ENCODE measurements around the gene CLP1.

CLP1 gene

GRCh38 chr11:57641011-57641807 is 16.4 kb upstream of the CLP1 start:
- no peak for DNase-seq

GRCh38 chr11:57643802-57644201 is 13.8 kb upstream of the CLP1 start:
- no peak for DNase-seq

DNA sequence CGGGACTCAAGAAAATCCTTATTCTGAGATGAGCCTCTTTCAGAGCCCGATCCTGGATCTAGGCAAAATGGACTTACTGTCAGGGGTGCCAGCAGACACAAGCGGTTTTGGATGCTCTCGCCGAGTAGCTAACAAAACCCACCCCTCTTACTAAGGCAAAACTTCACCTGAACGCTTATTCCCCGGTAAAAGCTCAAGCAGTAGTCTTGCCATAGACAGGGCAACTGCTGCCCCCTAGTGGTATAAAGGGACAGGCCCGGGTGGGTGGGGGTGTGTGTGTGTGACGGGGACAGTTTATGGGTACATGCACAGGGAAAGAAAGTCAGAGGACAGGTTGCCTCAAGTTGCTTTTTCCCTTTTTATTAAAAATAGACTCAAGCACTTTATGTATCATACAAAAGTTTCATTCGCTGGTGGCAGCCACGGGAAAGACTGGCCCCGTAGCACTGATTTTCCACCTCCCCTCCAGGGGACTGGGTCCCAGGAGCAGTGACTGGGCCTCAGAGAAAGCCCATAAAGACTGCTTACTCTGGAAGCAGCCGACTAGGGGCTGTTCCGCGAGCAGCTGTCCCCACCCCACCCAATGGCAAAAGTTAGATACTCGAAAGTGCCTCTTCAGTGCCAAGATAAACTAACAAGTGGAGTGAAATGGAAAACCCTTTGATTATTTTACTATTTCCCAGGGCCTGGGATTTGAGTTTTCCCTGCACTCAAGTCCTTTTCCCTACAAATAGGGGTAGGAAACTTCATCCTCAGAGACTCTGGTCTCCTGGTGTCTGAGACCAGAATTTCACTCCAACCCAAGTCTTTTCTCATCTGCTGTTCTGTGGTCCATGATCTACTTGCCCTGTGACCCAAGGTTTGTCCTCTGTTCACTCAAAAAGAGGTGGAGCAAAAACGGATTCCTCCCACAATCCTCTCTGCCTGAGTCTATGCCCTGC is 12.5 kb upstream of the CLP1 start:
- peak; percentile 87 for DNase-seq

DNA sequence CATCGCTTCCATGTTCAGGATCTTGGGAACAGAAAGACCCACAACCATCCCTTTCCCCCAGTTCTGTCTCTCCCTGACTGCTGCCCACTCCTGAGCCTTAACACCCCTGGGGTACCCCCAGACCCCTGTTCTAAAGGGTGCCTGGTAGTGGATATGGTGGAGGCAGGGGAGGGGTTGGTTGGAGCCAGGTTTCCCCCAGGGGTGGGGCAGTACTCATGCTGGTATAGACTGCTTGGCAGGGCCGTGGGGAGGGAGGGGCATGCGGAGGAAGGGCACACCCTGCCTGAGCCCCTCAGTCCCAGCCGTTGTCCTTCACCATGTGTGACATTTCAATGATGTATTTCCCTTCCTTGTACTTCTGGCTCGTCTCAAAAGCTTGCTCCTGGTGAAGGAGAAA is 11.9 kb upstream of the CLP1 start:
- DNase-seq: no peak

DNA sequence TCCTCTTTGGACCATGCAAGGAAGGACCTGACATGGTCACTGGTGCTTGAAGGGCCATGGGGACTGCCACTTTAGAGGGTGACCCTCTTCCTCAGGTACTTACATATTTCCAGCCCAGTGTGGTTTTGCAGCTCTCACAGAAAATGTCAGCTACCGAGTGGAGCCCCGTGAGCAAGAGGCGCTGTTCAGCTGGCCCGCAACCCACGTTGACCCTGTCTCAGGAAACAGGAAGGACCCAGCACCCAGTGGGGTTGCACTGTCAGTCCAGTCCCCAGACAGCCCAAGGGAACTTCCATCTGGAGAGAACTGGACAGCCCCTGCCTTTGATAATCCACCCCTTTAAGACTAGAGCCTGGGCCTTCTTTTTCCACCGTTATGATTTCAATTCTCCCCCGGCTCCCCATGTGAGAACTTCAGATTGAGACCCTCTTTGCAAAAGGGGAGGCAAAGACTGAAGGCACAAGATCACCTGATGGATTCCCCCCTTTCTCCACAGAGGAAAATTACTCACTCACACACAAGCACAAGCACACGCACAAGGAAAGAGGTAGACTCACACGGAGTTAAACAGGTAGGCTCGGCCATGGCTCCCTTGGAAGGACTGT is 11.3 kb upstream of the CLP1 start:
- DNase-seq: no peak

- no peak for DNase-seq
Observed at GRCh38 chr11:57646799-57647303, 10.7 kb upstream of the CLP1 start.

GRCh38 chr11:57647372-57647771 is 10.2 kb upstream of the CLP1 start:
- no peak for DNase-seq

DNA sequence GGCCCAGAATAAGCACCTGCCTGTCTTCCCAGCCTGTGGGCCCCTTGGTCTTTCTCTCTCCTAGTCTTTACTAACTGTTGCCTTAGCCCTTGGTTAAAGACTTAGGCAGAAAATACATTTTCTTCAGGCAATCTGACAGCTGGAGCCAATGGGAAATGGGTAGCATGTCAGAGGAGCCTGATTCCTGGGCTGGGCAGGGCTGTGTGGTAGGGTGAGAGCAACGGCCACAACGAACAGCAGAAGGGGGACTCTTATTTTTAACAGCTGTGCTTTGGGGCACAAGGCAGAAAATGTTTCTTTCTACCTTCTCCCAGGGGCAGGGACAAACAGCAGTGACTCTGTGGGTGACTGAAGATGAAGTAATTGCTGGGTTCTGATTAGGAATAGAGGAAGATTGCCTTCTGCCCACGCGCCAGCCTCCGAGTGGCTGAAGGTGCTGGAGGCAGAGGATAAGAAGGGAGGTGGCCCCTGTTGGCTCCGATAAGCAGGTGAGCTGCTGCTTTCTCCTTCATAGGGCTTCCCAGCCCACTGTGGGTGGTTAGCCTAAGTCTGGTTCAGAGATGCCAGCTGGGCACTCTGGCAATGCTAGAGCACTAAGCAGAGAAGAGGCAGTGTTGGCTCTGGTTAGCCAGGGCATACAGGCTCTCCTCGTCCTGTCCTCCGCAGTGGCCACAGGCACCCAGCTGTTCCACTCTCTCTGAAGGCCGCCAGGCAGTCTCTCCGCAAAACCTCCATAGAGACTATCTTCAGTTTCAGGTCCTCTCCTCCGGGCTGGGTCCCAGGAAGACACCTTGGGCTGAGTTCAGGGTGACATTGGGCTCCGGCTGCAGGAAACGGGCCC is 9.4 kb upstream of the CLP1 start:
- DNase-seq: no peak

DNA sequence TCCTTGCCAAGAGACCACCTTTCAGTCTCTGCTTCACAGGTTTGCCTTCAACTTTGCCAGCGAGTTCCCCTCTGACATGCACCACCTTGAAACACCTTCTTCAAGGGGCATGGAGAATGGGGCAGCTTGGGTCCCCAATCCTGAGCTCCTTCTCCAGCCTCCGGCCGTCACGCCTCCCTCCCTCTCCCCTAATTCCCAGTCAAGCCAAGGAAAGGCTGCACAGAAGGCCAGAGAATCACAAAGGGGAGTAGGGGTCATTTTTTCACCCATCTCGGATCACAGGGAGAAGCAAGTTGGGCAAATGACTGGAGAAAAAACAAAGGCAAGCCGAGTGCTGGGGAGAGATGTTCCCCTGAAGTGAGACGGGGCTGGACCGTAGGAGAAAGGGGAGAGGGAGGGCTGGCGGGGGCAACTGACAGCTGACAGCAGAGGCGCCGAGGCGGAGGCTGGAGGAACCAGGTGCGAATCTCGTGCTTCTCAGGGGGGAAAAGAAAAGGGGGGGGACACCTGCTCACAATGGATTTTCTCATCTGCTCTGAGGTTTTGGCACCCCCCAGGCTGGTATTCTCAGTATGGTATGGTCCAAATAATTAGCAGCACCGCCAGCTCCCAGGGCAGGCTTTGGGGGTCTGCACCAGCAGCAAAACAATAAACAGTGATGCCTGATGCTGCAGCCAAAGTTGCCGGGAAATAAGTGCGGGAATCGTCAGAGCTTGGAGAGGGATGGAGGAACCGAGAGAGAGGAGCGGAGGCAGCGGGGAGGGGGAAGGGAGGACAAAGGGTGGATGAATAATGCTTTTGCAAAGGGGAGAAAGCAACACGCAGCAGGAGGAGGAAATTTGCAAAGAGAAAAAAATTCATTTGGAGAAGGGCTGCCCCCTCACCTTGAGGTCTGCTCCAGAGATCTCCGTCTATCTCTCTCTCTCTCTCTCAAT is 8.5 kb upstream of the CLP1 start:
- DNase-seq: peak; percentile 17

GRCh38 chr11:57649826-57650738 is 7.5 kb upstream of the CLP1 start, which contains the start of gene YPEL4:
YPEL4 (minus strand) TSS chr11:57649912; CDS start chr11:57647107, 2,805 bp downstream.
- peak; percentile 69 for DNase-seq

GRCh38 chr11:57650739-57651090 is 6.8 kb upstream of the CLP1 start:
- no peak for DNase-seq

GRCh38 chr11:57651408-57651807 is 6.2 kb upstream of the CLP1 start:
- DNase-seq: no peak

DNA sequence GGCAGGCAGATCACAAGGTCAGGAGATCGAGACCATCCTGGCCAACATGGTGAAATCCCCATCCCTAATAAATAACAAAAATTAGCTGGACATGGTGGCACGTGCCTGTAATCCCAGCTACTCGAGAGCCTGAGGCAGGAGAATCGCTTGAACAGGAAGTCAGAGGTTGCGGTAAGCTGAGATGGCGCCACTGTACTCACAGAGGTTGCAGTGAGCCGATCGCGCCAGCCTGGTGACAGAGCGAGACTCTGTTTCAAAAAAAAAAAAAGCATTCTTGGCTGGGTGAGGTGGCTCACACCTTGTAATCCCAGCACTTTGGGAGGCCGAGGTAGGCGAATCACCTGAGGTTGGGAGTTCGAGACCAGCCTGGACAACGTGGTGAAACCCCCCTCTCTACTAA is 5.3 kb upstream of the CLP1 start:
- DNase-seq: peak; percentile 22

- no peak for DNase-seq
Observed at GRCh38 chr11:57652662-57653061, 4.9 kb upstream of the CLP1 start.

DNA sequence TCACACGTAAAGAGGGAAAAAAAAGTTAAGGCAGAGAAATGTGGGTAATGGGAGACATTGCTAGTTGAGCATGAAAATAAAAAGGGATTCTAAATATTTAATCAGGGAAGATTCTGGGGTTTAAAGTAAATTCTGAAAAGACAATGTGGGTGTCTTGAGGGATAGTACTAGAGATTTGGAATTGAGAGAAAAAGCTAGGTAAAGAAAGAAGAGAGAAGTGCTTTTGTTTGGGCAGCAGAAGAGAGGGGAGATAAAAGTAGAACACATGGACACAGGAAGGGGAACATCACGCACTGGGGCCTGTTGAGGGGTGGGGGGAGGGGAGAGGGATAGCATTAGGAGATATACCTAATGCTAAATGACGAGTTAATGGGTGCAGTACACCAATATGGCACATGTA is 4.4 kb upstream of the CLP1 start:
- DNase-seq: no peak

DNA sequence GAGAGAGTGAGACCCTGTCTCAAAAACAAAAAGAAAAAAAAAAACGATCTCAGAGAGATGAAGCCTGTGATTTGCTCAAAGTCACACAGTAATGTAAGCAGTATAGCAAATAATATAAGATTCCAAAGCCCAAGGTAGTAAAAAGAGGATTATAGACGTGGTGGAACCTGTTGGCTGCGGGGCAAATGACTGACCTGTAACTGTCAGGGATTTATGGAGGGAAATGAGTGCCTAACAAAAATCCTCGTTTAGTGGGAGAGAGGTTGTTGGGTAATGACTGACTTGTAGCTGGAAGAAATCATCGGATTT is 723 bp upstream of the CLP1 start:
- DNase-seq: no peak

- no peak for DNase-seq
Observed at GRCh38 chr11:57658023-57658361, 430 bp downstream of the CLP1 start.

GRCh38 chr11:57659669-57660068 is 2.1 kb downstream of the CLP1 start:
- no peak for DNase-seq

DNA sequence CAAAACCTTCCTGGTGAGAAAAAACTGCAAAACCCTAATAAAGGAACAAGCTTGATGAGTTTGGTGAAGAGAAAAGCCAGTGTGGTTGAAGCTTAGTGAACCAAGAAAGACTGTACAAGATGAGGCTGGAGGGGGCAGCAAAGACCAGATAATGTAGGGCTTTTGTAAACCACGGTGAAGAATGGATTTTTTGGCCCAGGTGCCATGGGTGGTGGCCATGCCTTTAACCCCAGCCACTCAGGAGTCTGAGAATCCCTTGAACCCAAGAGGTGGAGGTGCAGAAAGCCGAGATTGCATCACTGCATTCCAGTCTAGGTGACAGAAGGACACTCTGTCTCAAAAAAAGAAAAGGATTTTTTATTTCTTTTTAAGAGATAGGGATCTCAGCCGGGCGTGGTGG is 5.3 kb downstream of the CLP1 start:
- DNase-seq: no peak

- DNase-seq: no peak
Observed at GRCh38 chr11:57663975-57664374, 6.4 kb downstream of the CLP1 start.

Data from activated naive CD4-positive, alpha-beta T cell treated with Interleukin-2 at 50 U/mL for 16 hours (primary cell).